GM23338 (cell line): Measurements from ENCODE around the gene TBC1D32.

Experiments used
- EZH2 ChIP-seq: fragments of 200-600 bp; sonication (generic); IDR thresholded peaks from one replicate; pipeline ENCODE4 v1.8.0; 2017; ENCODE audit warnings: antibody characterized with exemption, mild to moderate bottlenecking, low read depth; ENCODE audit not compliant: unreplicated experiment
- EZH2phosphoT487 ChIP-seq: fragments of 200-600 bp; sonication (generic); IDR thresholded peaks from one replicate; pipeline ENCODE4 v1.8.1; 2018; ENCODE audit warnings: antibody characterized with exemption; ENCODE audit not compliant: unreplicated experiment
- POLR2AphosphoS5 ChIP-seq: IDR thresholded peaks from 2 replicates; pipeline ENCODE4 v1.6.1; 2016; ENCODE audit warnings: antibody characterized with exemption, low read depth
- TF ChIP-seq, protein P1 (sequence below), 2 experiments: fragments of 200-600 bp in 1 of 2; sonication (generic) in 1 of 2; conservative IDR thresholded peaks; 2 replicates each; pipeline versions ENCODE4 v1.5.1 to v1.6.1; 2016 to 2017; ENCODE audit warnings: antibody characterized with exemption in 2 of 2, low read depth in 2 of 2, mild to moderate bottlenecking in 2 of 2, moderate library complexity in 1 of 2
- TF ChIP-seq, protein P2 (sequence below): IDR thresholded peaks from one replicate; pipeline ENCODE4 v1.6.1; 2018; ENCODE audit warnings: antibody characterized with exemption; ENCODE audit not compliant: unreplicated experiment
- TF ChIP-seq, protein P3 (sequence below): IDR thresholded peaks from 2 replicates; pipeline ENCODE4 v1.6.1; 2016; ENCODE audit warnings: antibody characterized with exemption

GRCh38 chr6:121236984-121237383 lies 97.3 kb downstream of the TBC1D32 start:
- TF ChIP-seq, protein P1, sequence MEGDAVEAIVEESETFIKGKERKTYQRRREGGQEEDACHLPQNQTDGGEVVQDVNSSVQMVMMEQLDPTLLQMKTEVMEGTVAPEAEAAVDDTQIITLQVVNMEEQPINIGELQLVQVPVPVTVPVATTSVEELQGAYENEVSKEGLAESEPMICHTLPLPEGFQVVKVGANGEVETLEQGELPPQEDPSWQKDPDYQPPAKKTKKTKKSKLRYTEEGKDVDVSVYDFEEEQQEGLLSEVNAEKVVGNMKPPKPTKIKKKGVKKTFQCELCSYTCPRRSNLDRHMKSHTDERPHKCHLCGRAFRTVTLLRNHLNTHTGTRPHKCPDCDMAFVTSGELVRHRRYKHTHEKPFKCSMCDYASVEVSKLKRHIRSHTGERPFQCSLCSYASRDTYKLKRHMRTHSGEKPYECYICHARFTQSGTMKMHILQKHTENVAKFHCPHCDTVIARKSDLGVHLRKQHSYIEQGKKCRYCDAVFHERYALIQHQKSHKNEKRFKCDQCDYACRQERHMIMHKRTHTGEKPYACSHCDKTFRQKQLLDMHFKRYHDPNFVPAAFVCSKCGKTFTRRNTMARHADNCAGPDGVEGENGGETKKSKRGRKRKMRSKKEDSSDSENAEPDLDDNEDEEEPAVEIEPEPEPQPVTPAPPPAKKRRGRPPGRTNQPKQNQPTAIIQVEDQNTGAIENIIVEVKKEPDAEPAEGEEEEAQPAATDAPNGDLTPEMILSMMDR (conservative IDR thresholded peaks at IDR 0.05; ENCODE audit: low read depth in 2 of 2) = no peak
- TF ChIP-seq, protein P2, sequence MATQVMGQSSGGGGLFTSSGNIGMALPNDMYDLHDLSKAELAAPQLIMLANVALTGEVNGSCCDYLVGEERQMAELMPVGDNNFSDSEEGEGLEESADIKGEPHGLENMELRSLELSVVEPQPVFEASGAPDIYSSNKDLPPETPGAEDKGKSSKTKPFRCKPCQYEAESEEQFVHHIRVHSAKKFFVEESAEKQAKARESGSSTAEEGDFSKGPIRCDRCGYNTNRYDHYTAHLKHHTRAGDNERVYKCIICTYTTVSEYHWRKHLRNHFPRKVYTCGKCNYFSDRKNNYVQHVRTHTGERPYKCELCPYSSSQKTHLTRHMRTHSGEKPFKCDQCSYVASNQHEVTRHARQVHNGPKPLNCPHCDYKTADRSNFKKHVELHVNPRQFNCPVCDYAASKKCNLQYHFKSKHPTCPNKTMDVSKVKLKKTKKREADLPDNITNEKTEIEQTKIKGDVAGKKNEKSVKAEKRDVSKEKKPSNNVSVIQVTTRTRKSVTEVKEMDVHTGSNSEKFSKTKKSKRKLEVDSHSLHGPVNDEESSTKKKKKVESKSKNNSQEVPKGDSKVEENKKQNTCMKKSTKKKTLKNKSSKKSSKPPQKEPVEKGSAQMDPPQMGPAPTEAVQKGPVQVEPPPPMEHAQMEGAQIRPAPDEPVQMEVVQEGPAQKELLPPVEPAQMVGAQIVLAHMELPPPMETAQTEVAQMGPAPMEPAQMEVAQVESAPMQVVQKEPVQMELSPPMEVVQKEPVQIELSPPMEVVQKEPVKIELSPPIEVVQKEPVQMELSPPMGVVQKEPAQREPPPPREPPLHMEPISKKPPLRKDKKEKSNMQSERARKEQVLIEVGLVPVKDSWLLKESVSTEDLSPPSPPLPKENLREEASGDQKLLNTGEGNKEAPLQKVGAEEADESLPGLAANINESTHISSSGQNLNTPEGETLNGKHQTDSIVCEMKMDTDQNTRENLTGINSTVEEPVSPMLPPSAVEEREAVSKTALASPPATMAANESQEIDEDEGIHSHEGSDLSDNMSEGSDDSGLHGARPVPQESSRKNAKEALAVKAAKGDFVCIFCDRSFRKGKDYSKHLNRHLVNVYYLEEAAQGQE = no peak
- TF ChIP-seq EZH2 (no peak), POLR2AphosphoS5 (no peak), EZH2phosphoT487 (no peak)
- TF ChIP-seq, protein P3, sequence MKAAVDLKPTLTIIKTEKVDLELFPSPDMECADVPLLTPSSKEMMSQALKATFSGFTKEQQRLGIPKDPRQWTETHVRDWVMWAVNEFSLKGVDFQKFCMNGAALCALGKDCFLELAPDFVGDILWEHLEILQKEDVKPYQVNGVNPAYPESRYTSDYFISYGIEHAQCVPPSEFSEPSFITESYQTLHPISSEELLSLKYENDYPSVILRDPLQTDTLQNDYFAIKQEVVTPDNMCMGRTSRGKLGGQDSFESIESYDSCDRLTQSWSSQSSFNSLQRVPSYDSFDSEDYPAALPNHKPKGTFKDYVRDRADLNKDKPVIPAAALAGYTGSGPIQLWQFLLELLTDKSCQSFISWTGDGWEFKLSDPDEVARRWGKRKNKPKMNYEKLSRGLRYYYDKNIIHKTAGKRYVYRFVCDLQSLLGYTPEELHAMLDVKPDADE = no peak
